Measurements from ENCODE around the gene AOC3.

The AOC3 gene, protein sequence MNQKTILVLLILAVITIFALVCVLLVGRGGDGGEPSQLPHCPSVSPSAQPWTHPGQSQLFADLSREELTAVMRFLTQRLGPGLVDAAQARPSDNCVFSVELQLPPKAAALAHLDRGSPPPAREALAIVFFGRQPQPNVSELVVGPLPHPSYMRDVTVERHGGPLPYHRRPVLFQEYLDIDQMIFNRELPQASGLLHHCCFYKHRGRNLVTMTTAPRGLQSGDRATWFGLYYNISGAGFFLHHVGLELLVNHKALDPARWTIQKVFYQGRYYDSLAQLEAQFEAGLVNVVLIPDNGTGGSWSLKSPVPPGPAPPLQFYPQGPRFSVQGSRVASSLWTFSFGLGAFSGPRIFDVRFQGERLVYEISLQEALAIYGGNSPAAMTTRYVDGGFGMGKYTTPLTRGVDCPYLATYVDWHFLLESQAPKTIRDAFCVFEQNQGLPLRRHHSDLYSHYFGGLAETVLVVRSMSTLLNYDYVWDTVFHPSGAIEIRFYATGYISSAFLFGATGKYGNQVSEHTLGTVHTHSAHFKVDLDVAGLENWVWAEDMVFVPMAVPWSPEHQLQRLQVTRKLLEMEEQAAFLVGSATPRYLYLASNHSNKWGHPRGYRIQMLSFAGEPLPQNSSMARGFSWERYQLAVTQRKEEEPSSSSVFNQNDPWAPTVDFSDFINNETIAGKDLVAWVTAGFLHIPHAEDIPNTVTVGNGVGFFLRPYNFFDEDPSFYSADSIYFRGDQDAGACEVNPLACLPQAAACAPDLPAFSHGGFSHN

GRCh38 chr17:42850954-42851353 is at the start of gene AOC3:
Gene AOC3, plus strand, starts transcription at chr17:42851199. Its CDS starts 145 bp downstream, at chr17:42851344.
- H3K9me3 ChIP-seq (ENCODE audit: control insufficient read depth in 1 of 2, low read length in 2 of 2), result no peaks in the 10 kb centered on the region
- H3K27me3 ChIP-seq (ENCODE audit: control insufficient read depth in 1 of 2, insufficient read depth in 2 of 2, low read length in 2 of 2), result no peaks in the 10 kb centered on the region
- peaks cover 10 to 13% of the 10 kb centered on the region in 2 donors for H3K4me1 ChIP-seq (ENCODE audit: control insufficient read depth in 1 of 2, insufficient read depth in 2 of 2, low read length in 2 of 2)
- H3K4me3 ChIP-seq (ENCODE audit: low read depth in 1 of 2, low read length in 2 of 2), result peak within 1 kb of the TSS; percentile 11 to 41
- no peak within 1 kb of the TSS for H3K9ac ChIP-seq (ENCODE audit: low read depth in 1 of 2, low read length in 2 of 2)
- no peaks in the 10 kb centered on the region for H3K36me3 ChIP-seq (ENCODE audit: control insufficient read depth in 1 of 2, insufficient read depth in 2 of 2, low read length in 2 of 2)
- peak within 1 kb of the TSS; percentile 42 for H3K27ac ChIP-seq (ENCODE audit: low read depth, low read length)

DNA sequence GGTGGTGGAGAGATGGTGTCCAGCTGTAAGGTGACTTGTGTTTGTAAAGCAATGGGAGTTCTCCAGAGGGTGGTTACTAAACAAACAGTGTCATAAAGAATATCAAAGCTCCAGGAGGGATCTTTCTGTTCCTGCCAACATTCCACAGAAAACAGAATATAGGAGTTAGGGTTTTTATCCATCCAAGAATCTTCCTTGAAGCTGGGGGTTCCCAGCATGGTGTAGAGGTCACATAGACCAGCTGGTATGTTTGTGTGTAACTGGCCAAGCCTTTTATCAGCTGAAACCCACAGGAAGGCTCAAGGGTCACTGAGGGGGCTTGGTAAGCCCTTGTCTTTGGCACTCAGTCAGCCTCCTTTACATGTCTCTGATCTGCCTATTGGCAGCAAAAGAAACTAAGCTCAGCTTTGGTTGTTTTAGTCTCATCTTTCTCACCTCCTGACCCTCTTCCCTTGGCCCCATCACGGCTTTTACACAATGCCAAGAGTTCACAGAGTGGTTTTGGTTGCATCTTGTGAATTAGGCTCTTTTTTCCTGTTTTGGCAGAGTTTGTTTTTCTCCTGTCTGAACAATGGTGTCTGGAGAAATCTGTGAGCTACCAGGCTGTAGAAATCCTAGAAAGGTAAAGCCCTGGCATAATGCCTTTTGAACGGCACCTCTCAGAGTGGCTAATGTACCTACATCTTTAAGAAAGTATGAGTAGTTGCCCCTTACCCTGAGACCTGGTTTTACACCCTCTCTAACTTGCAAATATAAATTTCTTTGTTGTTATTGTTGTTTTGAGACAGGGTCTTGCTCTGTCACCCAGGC is 47.7 kb upstream of the AOC3 start:
- no peak overlapping the region for H3K27ac ChIP-seq (ENCODE audit: low read depth, low read length)
- no peak overlapping the region for H3K4me3 ChIP-seq (ENCODE audit: low read depth in 1 of 2, low read length in 2 of 2)
- H3K9me3 ChIP-seq (ENCODE audit: control insufficient read depth in 1 of 2, low read length in 2 of 2), result no peaks in the 10 kb centered on the region
- no peak overlapping the region for H3K9ac ChIP-seq (ENCODE audit: low read depth in 1 of 2, low read length in 2 of 2)
- no peaks in the 10 kb centered on the region for H3K36me3 ChIP-seq (ENCODE audit: control insufficient read depth in 1 of 2, insufficient read depth in 2 of 2, low read length in 2 of 2)
- H3K27me3 ChIP-seq (ENCODE audit: control insufficient read depth in 1 of 2, insufficient read depth in 2 of 2, low read length in 2 of 2), result no peaks in the 10 kb centered on the region
- peaks cover 14 to 27% of the 10 kb centered on the region in 2 donors for H3K4me1 ChIP-seq (ENCODE audit: control insufficient read depth in 1 of 2, insufficient read depth in 2 of 2, low read length in 2 of 2)

DNA sequence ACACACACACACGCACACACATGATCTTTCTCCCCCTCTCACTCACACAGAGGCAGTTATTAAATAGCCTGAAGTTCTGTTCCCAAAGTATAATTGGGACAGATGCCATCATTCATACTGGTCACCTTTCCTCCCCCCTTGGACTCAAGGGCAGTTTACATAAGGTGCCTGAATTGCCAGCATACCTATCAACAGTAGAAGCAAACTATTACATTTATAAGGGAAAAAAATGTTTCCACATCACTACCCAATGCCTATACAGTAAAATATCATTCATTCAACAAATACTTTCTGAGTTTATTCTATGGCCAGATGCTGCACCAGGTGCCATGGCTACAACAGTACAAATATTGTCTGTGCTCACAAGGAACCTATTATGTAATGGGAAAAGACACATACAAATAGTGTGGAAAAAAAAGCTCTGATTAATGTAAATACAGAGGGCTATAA is 46.1 kb upstream of the AOC3 start:
- no peaks in the 10 kb centered on the region for H3K9me3 ChIP-seq (ENCODE audit: control insufficient read depth in 1 of 2, low read length in 2 of 2)
- H3K4me3 ChIP-seq (ENCODE audit: low read depth in 1 of 2, low read length in 2 of 2), result no peak overlapping the region
- no peaks in the 10 kb centered on the region for H3K27me3 ChIP-seq (ENCODE audit: control insufficient read depth in 1 of 2, insufficient read depth in 2 of 2, low read length in 2 of 2)
- no peak overlapping the region for H3K27ac ChIP-seq (ENCODE audit: low read depth, low read length)
- peaks cover 0 to 3% of the 10 kb centered on the region in 2 donors for H3K36me3 ChIP-seq (ENCODE audit: control insufficient read depth in 1 of 2, insufficient read depth in 2 of 2, low read length in 2 of 2)
- H3K4me1 ChIP-seq (ENCODE audit: control insufficient read depth in 1 of 2, insufficient read depth in 2 of 2, low read length in 2 of 2), result peaks cover 14 to 27% of the 10 kb centered on the region in 2 donors
- no peak overlapping the region for H3K9ac ChIP-seq (ENCODE audit: low read depth in 1 of 2, low read length in 2 of 2)

DNA sequence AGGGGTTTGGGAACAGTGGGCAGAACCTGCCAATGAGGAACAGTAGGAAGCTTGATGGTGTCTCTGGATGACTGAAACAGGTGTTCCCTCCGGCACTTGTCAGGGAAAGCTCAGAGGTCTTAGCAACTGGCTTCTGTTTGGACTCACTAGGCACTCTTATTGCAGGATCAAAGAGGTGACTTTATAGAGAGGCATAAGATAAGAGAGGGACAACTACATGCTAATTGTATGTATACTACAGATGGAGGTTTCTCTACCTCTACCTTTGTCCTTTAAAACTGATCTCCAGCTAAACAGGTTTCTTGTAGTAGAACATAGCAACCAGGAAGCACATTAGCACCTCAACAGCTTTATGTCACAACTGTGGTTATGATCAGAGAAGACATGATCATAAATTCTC is 44.8 kb upstream of the AOC3 start:
- peaks cover 14 to 27% of the 10 kb centered on the region in 2 donors for H3K4me1 ChIP-seq (ENCODE audit: control insufficient read depth in 1 of 2, insufficient read depth in 2 of 2, low read length in 2 of 2)
- no peaks in the 10 kb centered on the region for H3K27me3 ChIP-seq (ENCODE audit: control insufficient read depth in 1 of 2, insufficient read depth in 2 of 2, low read length in 2 of 2)
- peaks cover 8 to 16% of the 10 kb centered on the region in 2 donors for H3K36me3 ChIP-seq (ENCODE audit: control insufficient read depth in 1 of 2, insufficient read depth in 2 of 2, low read length in 2 of 2)
- peak overlapping the region in 1 of 2 donors; percentile 11 for H3K9ac ChIP-seq (ENCODE audit: low read depth in 1 of 2, low read length in 2 of 2)
- H3K4me3 ChIP-seq (ENCODE audit: low read depth in 1 of 2, low read length in 2 of 2), result peak overlapping the region in 1 of 2 donors; percentile 42
- H3K27ac ChIP-seq (ENCODE audit: low read depth, low read length), result peak overlapping the region; percentile 73
- H3K9me3 ChIP-seq (ENCODE audit: control insufficient read depth in 1 of 2, low read length in 2 of 2), result no peaks in the 10 kb centered on the region

- Histone ChIP-seq H3K4me1 (ENCODE audit: control insufficient read depth in 1 of 2, insufficient read depth in 2 of 2, low read length in 2 of 2) (peaks cover 10 to 21% of the 10 kb centered on the region in 2 donors), H3K36me3 (ENCODE audit: control insufficient read depth in 1 of 2, insufficient read depth in 2 of 2, low read length in 2 of 2) (peaks cover 18 to 32% of the 10 kb centered on the region in 2 donors), H3K27ac (ENCODE audit: low read depth, low read length) (no peak overlapping the region), H3K9ac (ENCODE audit: low read depth in 1 of 2, low read length in 2 of 2) (no peak overlapping the region), H3K9me3 (ENCODE audit: control insufficient read depth in 1 of 2, low read length in 2 of 2) (no peaks in the 10 kb centered on the region), H3K27me3 (ENCODE audit: control insufficient read depth in 1 of 2, insufficient read depth in 2 of 2, low read length in 2 of 2) (no peaks in the 10 kb centered on the region), H3K4me3 (ENCODE audit: low read depth in 1 of 2, low read length in 2 of 2) (no peak overlapping the region)
Observed at GRCh38 chr17:42809250-42809649, 41.7 kb upstream of the AOC3 start.

GRCh38 chr17:42814633-42815399 is 36.2 kb upstream of the AOC3 start:
- H3K27ac ChIP-seq (ENCODE audit: low read depth, low read length), result no peak overlapping the region
- H3K36me3 ChIP-seq (ENCODE audit: control insufficient read depth in 1 of 2, insufficient read depth in 2 of 2, low read length in 2 of 2), result peaks cover 53 to 85% of the 10 kb centered on the region in 2 donors
- H3K4me1 ChIP-seq (ENCODE audit: control insufficient read depth in 1 of 2, insufficient read depth in 2 of 2, low read length in 2 of 2), result peaks cover 0 to 7% of the 10 kb centered on the region in 2 donors
- no peak overlapping the region for H3K9ac ChIP-seq (ENCODE audit: low read depth in 1 of 2, low read length in 2 of 2)
- H3K27me3 ChIP-seq (ENCODE audit: control insufficient read depth in 1 of 2, insufficient read depth in 2 of 2, low read length in 2 of 2), result no peaks in the 10 kb centered on the region
- no peaks in the 10 kb centered on the region for H3K9me3 ChIP-seq (ENCODE audit: control insufficient read depth in 1 of 2, low read length in 2 of 2)
- H3K4me3 ChIP-seq (ENCODE audit: low read depth in 1 of 2, low read length in 2 of 2), result no peak overlapping the region

DNA sequence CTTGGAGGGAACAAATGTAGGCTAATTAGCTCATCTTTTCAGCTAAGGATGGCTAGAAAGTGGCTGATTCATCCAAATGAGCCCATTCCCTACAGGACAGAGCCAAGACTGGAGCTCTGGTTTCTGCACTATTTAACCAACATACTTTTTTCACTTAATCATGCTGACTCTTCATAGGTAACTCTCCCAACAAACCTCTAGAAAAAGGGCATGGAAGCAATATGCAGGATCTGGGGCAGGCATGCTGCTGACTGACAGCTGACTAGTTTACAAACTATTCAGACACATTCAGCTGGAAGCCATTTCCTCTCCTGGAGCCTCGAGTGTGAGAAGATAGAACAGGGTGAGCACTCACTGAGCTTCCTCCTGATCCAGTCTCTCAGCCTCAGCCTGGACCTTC is 33.1 kb upstream of the AOC3 start:
- no peaks in the 10 kb centered on the region for H3K27me3 ChIP-seq (ENCODE audit: control insufficient read depth in 1 of 2, insufficient read depth in 2 of 2, low read length in 2 of 2)
- H3K27ac ChIP-seq (ENCODE audit: low read depth, low read length), result no peak overlapping the region
- H3K4me3 ChIP-seq (ENCODE audit: low read depth in 1 of 2, low read length in 2 of 2), result no peak overlapping the region
- H3K9ac ChIP-seq (ENCODE audit: low read depth in 1 of 2, low read length in 2 of 2), result no peak overlapping the region
- H3K9me3 ChIP-seq (ENCODE audit: control insufficient read depth in 1 of 2, low read length in 2 of 2), result no peaks in the 10 kb centered on the region
- peaks cover 0 to 9% of the 10 kb centered on the region in 2 donors for H3K4me1 ChIP-seq (ENCODE audit: control insufficient read depth in 1 of 2, insufficient read depth in 2 of 2, low read length in 2 of 2)
- H3K36me3 ChIP-seq (ENCODE audit: control insufficient read depth in 1 of 2, insufficient read depth in 2 of 2, low read length in 2 of 2), result peaks cover 48 to 82% of the 10 kb centered on the region in 2 donors

- H3K9me3 ChIP-seq (ENCODE audit: control insufficient read depth in 1 of 2, low read length in 2 of 2), result no peaks in the 10 kb centered on the region
- H3K9ac ChIP-seq (ENCODE audit: low read depth in 1 of 2, low read length in 2 of 2), result no peak overlapping the region
- no peaks in the 10 kb centered on the region for H3K27me3 ChIP-seq (ENCODE audit: control insufficient read depth in 1 of 2, insufficient read depth in 2 of 2, low read length in 2 of 2)
- no peak overlapping the region for H3K27ac ChIP-seq (ENCODE audit: low read depth, low read length)
- peaks cover under 1 to 14% of the 10 kb centered on the region in 2 donors for H3K4me1 ChIP-seq (ENCODE audit: control insufficient read depth in 1 of 2, insufficient read depth in 2 of 2, low read length in 2 of 2)
- H3K4me3 ChIP-seq (ENCODE audit: low read depth in 1 of 2, low read length in 2 of 2), result no peak overlapping the region
- H3K36me3 ChIP-seq (ENCODE audit: control insufficient read depth in 1 of 2, insufficient read depth in 2 of 2, low read length in 2 of 2), result peaks cover 48 to 79% of the 10 kb centered on the region in 2 donors
Observed at GRCh38 chr17:42818379-42818778, 32.6 kb upstream of the AOC3 start.

DNA sequence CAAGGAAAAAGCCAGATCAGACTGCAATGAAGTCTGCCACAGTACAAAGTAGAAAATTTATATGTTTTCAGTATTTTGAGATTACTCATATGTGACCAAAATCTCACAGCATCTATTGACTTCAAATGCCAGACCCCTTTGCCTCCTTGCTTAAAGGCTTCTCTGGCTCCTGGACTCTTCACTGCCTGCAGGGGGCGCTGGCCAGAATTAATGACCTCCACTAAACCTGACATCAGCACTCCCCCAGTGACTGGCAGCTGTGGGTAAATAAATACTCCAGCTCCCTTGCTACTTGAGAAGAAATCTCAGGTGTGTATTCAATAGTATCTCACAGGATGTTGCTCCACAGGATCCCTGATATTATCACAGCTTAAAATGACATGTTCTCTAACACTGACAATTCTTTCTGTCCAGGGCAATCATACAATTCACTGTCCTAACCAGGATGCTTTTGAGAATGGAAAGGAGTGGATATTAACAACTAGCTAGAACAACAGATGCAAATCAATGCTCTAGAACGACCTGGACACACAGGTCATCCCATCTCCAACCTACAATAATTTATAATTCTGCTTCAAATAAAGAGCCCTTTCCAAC is 31.0 kb upstream of the AOC3 start:
- Histone ChIP-seq H3K27ac (ENCODE audit: low read depth, low read length) (no peak overlapping the region), H3K27me3 (ENCODE audit: control insufficient read depth in 1 of 2, insufficient read depth in 2 of 2, low read length in 2 of 2) (no peaks in the 10 kb centered on the region), H3K4me1 (ENCODE audit: control insufficient read depth in 1 of 2, insufficient read depth in 2 of 2, low read length in 2 of 2) (peaks cover 4 to 18% of the 10 kb centered on the region in 2 donors), H3K9ac (ENCODE audit: low read depth in 1 of 2, low read length in 2 of 2) (no peak overlapping the region), H3K9me3 (ENCODE audit: control insufficient read depth in 1 of 2, low read length in 2 of 2) (no peaks in the 10 kb centered on the region), H3K36me3 (ENCODE audit: control insufficient read depth in 1 of 2, insufficient read depth in 2 of 2, low read length in 2 of 2) (peaks cover 37 to 65% of the 10 kb centered on the region in 2 donors), H3K4me3 (ENCODE audit: low read depth in 1 of 2, low read length in 2 of 2) (no peak overlapping the region)
